GM21619 (cell line): ENCODE data around the gene NBAS.
A peak's percentile ranks its signal among the peaks of the same experiment; 100 is the strongest.

ENCODE experiments used
- ATAC-seq: cut with Tn5 transposase; IDR thresholded peaks from one replicate; pipeline ENCODE4 v1.9.1; 2021; ENCODE audit not compliant: unreplicated experiment

Gene NBAS

DNA sequence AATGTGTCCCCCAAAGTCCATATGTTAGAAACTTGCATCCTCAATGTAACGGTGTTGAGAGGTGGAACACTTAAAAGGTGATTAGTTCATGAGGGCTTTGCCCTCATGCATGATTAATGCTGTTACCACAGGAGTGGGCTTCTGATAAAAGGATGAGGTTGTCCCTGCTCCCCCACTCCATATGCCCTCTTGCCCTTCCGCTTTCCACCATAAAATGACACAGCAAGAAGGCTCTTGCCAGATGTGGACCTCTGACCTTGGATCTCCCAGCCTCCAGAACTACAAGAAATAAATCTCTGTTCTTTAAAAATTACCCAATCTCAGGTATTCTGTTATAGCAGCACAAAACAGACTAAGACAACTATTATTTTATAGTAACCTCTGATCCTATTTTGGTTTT, 412.1 kb downstream of the NBAS start:
- no peak for ATAC-seq

DNA sequence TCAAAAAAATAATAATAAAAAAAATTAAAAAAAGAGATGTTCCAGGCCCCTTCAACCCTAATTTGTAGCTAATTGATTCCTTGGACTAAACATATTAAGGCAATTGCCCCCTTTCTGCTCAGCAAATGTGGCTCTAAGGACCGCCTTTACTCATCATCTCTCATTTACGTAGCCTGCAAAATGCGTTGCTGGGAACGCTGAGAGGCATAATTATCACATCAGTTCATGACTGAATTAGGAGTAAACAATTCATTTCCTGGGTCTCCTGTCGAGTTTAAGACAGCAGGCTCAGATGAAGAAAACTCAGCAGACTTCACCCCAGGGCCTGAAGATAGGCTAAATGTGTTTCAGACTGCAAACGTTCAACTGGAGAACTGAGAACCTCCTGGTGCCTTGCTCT, 413.5 kb downstream of the NBAS start:
- ATAC-seq: no peak

DNA sequence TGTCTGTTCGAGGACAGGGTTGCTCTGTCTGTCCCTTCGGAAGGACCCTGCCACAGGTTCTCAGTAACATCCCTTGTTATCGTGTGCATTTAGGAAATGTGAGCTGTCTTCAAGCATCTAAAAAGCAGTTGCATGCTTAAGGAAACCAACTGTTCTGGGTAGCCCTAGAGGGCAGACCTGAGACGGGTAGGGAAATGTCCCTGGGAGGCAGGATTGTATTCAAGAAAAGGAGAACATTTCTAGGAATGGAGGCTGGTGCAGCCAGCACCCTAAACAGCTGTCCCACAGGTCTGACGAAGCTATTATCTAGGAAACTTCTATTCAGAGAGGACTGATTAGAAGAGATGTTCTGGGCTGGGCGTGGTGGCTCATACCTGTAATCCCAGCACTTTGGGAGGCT, 414.2 kb downstream of the NBAS start:
- ATAC-seq: no peak

DNA sequence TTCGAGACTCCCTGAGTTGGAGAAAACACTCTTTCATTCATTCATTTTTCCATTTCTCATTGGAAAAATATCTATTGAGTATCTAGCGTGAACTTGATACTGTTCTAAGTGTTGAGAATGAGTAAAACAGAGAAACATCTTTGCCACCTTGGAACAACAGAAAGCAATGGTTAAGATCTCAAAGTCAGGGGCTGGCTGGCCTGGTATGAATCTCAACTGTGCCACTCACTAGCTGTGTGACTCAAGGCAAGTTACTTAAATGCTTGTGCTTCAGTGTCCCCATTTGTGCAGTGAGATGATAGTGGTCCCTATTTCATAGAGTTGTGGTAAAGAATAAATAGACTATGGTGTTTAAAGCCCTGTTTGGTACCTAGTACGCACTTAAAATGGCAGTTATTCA, 415.2 kb downstream of the NBAS start:
- ATAC-seq: no peak

DNA sequence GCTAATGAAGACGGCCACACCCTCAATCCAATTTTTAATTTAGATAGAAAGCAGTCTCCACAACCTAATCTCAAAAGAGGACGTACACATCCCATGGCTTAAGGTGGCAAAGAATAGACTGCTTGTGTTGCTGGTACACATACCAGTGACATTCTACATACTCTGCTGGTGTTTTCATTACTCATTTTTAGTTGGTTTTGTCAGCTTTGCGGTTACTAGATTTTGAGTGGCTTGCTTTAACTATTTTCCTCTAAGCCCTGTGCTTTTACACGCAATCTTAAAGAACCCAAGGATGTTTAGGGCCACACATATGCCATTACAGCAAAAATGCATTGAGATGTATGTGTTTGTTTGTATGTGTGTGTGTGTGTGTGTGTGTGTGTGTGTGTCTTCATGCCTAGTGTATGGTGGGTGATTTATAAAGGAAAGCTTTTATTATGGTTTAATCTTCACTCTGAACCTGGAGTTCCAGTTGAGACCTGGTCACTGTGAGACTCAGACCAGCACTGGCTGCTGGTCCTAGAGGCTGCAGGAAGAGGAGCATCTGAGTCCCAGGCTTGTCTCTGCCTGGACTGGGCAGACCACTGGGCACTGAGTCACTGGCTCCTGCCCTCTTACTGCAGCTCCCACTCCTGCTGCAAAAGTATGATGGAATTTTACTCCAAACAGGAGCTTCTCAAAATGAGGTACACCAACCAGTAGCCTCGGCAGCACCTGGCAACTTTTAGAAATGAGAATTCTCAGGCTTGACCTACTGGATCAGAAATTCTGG, 415.9 kb downstream of the NBAS start:
- ATAC-seq: no peak

GRCh38 chr2:15142069-15142689, 419.0 kb downstream of the NBAS start:
- peak; percentile 100 for ATAC-seq

- ATAC-seq: no peak
Observed at GRCh38 chr2:15141211-15141610, 419.9 kb downstream of the NBAS start.

DNA sequence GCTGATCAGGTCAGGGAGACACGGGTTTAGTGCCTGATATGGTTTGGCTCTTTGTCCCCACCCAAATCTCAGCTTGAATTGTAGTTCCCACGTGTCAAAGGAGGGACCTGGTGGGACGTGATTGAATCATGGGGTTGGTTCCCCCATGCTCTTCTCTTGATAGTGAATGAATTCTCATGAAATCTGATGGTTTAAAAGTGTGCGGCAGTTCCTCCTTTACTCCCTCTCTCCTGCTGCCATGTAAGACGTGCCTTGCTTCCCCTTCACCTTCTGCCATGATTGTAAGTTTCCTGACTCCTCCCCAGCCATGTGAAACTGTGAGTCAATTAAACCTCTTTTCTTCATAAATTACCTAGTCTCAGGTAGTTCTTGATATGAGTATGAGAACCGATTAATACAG, 424.5 kb downstream of the NBAS start:
- ATAC-seq: no peak

- ATAC-seq: no peak
Observed at GRCh38 chr2:15134957-15135356, 426.2 kb downstream of the NBAS start.

- ATAC-seq: no peak
Observed at GRCh38 chr2:15133461-15133860, 427.7 kb downstream of the NBAS start.

DNA sequence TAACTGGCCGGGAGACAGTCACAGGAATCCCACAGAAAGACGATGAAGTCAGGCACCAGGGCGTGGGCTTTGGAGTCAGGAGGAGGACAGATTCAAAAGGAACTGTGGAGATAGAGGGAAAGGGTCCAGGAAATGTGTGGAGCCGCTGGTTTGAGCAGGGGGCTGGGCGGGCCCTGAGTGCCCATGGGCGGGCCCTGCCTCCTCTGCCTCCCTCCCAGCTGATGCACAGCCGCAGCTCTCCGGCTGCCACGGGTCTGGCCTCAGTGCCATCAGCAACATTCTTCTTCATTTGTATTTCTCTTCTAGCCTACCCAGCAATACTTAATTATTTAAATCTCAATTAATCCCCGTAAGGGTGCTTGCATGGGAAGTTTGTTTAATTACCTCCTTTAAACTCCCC, 432.3 kb downstream of the NBAS start:
- no peak for ATAC-seq

- ATAC-seq: no peak
Observed at GRCh38 chr2:15127876-15128275, 433.3 kb downstream of the NBAS start.

DNA sequence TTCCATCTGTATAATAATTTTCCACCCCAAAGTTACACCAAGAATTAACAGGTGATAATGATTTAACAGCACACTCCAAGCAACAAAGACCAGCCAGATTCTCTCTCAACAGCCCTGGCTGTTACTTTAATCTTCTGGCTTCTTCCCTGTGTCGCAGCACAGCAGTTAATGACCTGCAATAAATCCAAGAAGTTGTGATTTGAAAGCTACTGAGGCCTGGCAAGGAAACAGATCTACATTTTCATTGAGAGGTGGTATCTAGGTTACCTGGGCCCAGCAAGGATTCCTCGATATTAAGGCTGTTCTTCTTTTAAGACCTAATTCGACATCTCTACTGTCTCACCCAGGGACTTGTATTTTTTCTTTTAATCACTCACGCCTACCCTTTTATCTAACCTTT, 433.8 kb downstream of the NBAS start:
- no peak for ATAC-seq

GRCh38 chr2:15126373-15126772, 434.8 kb downstream of the NBAS start:
- no peak for ATAC-seq

DNA sequence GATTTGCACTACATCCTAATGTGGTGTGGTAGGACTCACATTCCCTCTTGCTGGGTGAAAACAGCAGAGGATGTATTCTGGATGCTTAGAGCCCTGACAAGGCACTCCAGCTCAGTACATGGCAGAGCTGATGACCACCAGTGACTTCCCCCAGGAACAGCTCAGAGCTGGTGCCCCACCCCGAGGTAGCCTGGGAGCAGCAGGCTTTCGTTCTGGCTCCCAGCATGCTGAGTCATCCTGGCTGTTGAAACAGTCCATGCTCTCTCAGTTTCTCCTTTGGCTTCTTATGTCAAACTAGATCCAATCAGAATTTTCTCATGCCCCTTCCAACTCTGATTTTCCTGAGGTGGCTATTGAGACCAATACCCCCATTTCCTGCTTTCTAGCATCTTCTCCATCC, 438.2 kb downstream of the NBAS start:
- ATAC-seq: no peak

GRCh38 chr2:15120631-15121030, 440.5 kb downstream of the NBAS start:
- ATAC-seq: no peak

- ATAC-seq: no peak
Observed at GRCh38 chr2:15119722-15120175, 441.4 kb downstream of the NBAS start.

GRCh38 chr2:15117409-15118050, 443.6 kb downstream of the NBAS start:
- ATAC-seq: no peak
